Uterus (tissue), 2 donors: ENCODE data around the gene SLC66A2.

Source experiments
- CTCF ChIP-seq, 4 experiments: fragments of 200-600 bp in 2 of 4; fragments of 450-650 bp in 2 of 4; sonication (generic) in 2 of 4; IDR thresholded peaks; one replicate each; pipeline ENCODE4 v1.5.1; 2016 to 2019; ENCODE audit warnings: antibody characterized with exemption in 4 of 4, mild to moderate bottlenecking in 2 of 4, moderate library complexity in 1 of 4
- POLR2A ChIP-seq, 2 donors: fragments of 450-650 bp; IDR thresholded peaks; one replicate each; pipeline ENCODE4 v1.6.1; 2016; ENCODE audit warnings: antibody characterized with exemption in 2 of 2, mild to moderate bottlenecking in 1 of 2, moderate library complexity in 1 of 2

- no peak for TF ChIP-seq POLR2A (IDR thresholded peaks at IDR 0.05)
- no peak for TF ChIP-seq CTCF (IDR thresholded peaks at IDR 0.05)
Measured at GRCh38 chr18:79950515-79951341, 725 bp downstream of the SLC66A2 start.
